WTC11 (cell line): ENCODE results near the gene MAP3K3. TPM values are rescaled to one million over a fixed set of nuclear protein-coding genes. Genes with fewer than 3 reads are reported as not detected.

Experiments
- ATAC-seq: fragments of 200-7000 bp; cut with Tn5 transposase; 2 replicates; pipeline ENCODE4 v1.10.0; 2021; ENCODE audit warnings: mild to moderate bottlenecking, moderate library complexity
- CTCF ChIA-PET: fragments of 300-600 bp; sonication (Branson Sonifier 250); formaldehyde crosslinking; loops from one replicate; lab custom pipeline; 2021; ENCODE audit warnings: antibody characterized with exemption; lab: Charles Lee
- POLR2A ChIA-PET: fragments of 350-600 bp; sonication (Branson Sonifier 250); formaldehyde crosslinking; loops from one replicate; lab custom pipeline; 2021; ENCODE audit warnings: antibody characterized with exemption; lab: Charles Lee
- DNase-seq: peaks from one replicate; pipeline ENCODE4 v3.0.0; 2021; ENCODE audit warnings: low spot score
- H3K27ac Mint-ChIP-seq: 2 replicates; pipeline ENCODE4 v1.8.0; 2021; ENCODE audit warnings: mixed read lengths
- H3K27me3 Mint-ChIP-seq: 2 replicates; pipeline ENCODE4 v1.8.0; 2021; ENCODE audit warnings: low read depth, mild to moderate bottlenecking, moderate library complexity, mixed read lengths
- H3K36me3 Mint-ChIP-seq: 2 replicates; pipeline ENCODE4 v1.8.0; 2021; ENCODE audit warnings: mixed read lengths
- H3K4me1 Mint-ChIP-seq: 2 replicates; pipeline ENCODE4 v1.8.0; 2022; ENCODE audit warnings: mixed read lengths
- H3K4me3 Mint-ChIP-seq: 2 replicates; pipeline ENCODE4 v1.8.0; 2021; ENCODE audit warnings: mild to moderate bottlenecking, moderate library complexity, mixed read lengths
- H3K9me3 Mint-ChIP-seq: 2 replicates; pipeline ENCODE4 v1.8.0; 2021; ENCODE audit warnings: mixed read lengths
- ATF1 ChIP-seq: sonication (generic); formaldehyde crosslinking; IDR thresholded peaks from 2 replicates; pipeline ENCODE4 v1.8.1; 2023; ENCODE audit warnings: mild to moderate bottlenecking, moderate library complexity, missing genetic modification reagents
- ATF3 ChIP-seq: sonication (generic); formaldehyde crosslinking; conservative IDR thresholded peaks from 2 replicates; pipeline ENCODE4 v1.8.1; 2022; ENCODE audit warnings: mild to moderate bottlenecking, missing genetic modification reagents
- CREM ChIP-seq: sonication (generic); formaldehyde crosslinking; IDR thresholded peaks from 2 replicates; pipeline ENCODE4 v1.8.1; 2022; ENCODE audit warnings: mild to moderate bottlenecking, missing genetic modification reagents, moderate library complexity
- ERG ChIP-seq: fragments of 250-450 bp; sonication (Bioruptor Pico); IDR thresholded peaks from 2 replicates; pipeline ENCODE4 v1.8.0; 2021; ENCODE audit warnings: mild to moderate bottlenecking
- ETV6 ChIP-seq: sonication (generic); formaldehyde crosslinking; IDR thresholded peaks from 2 replicates; pipeline ENCODE4 v1.8.1; 2022; ENCODE audit warnings: mild to moderate bottlenecking, missing genetic modification reagents
- FOXJ3 ChIP-seq: sonication (generic); formaldehyde crosslinking; IDR thresholded peaks from 2 replicates; pipeline ENCODE4 v1.9.0; 2021; ENCODE audit warnings: missing genetic modification reagents, mild to moderate bottlenecking, borderline replicate concordance
- FOXK1 ChIP-seq: sonication (generic); formaldehyde crosslinking; IDR thresholded peaks from 2 replicates; pipeline ENCODE4 v1.8.0; 2022; ENCODE audit warnings: mild to moderate bottlenecking, moderate library complexity, missing genetic modification reagents
- GABPB1 ChIP-seq: sonication (generic); formaldehyde crosslinking; IDR thresholded peaks from 2 replicates; pipeline ENCODE4 v1.8.1; 2023; ENCODE audit warnings: mild to moderate bottlenecking, missing genetic modification reagents
- HMGA2 ChIP-seq: fragments of 250-450 bp; sonication (Bioruptor Pico); IDR thresholded peaks from 2 replicates; pipeline ENCODE4 v1.4.0; 2021; ENCODE audit warnings: mild to moderate bottlenecking, moderate library complexity
- HMGXB4 ChIP-seq: sonication (generic); formaldehyde crosslinking; IDR thresholded peaks from 2 replicates; pipeline ENCODE4 v1.8.1; 2023; ENCODE audit warnings: mild to moderate bottlenecking, moderate library complexity, missing genetic modification reagents
- KAT7 ChIP-seq: sonication (generic); formaldehyde crosslinking; IDR thresholded peaks from 2 replicates; pipeline ENCODE4 v1.8.1; 2023; ENCODE audit warnings: missing genetic modification reagents, mild to moderate bottlenecking, borderline replicate concordance
- MYBL2 ChIP-seq: sonication (generic); formaldehyde crosslinking; IDR thresholded peaks from 2 replicates; pipeline ENCODE4 v1.8.1; 2023; ENCODE audit warnings: mild to moderate bottlenecking, moderate library complexity, missing genetic modification reagents
- NFYB ChIP-seq: sonication (generic); formaldehyde crosslinking; conservative IDR thresholded peaks from 2 replicates; pipeline ENCODE4 v1.8.0; 2022; ENCODE audit warnings: low read depth, missing genetic modification reagents
- NR1H2 ChIP-seq: sonication (generic); formaldehyde crosslinking; IDR thresholded peaks from 2 replicates; pipeline ENCODE4 v1.9.0; 2021; ENCODE audit warnings: mild to moderate bottlenecking, moderate library complexity, missing genetic modification reagents
- NR3C1 ChIP-seq: sonication (generic); formaldehyde crosslinking; conservative IDR thresholded peaks from 2 replicates; pipeline ENCODE4 v1.8.1; 2023; ENCODE audit warnings: low read depth, mild to moderate bottlenecking, missing genetic modification reagents
- PREB ChIP-seq: sonication (generic); formaldehyde crosslinking; IDR thresholded peaks from 2 replicates; pipeline ENCODE4 v1.8.1; 2022; ENCODE audit warnings: mild to moderate bottlenecking, missing genetic modification reagents, moderate library complexity, borderline replicate concordance
- SMAD4 ChIP-seq: sonication (generic); formaldehyde crosslinking; IDR thresholded peaks from 2 replicates; pipeline ENCODE4 v1.8.0; 2022; ENCODE audit warnings: mild to moderate bottlenecking, missing genetic modification reagents
- TCF7 ChIP-seq: sonication (generic); formaldehyde crosslinking; IDR thresholded peaks from 2 replicates; pipeline ENCODE4 v1.8.0; 2022; ENCODE audit warnings: mild to moderate bottlenecking, low read depth, missing genetic modification reagents, moderate library complexity
- TEAD4 ChIP-seq: sonication (generic); formaldehyde crosslinking; IDR thresholded peaks from 2 replicates; pipeline ENCODE4 v1.8.0; 2022; ENCODE audit warnings: mild to moderate bottlenecking, missing genetic modification reagents
- ZMAT4 ChIP-seq: fragments of 250-450 bp; sonication (Bioruptor Pico); IDR thresholded peaks from 2 replicates; pipeline ENCODE4 v1.9.0; 2021; ENCODE audit warnings: mild to moderate bottlenecking
- ZNF121 ChIP-seq: sonication (generic); formaldehyde crosslinking; IDR thresholded peaks from 2 replicates; pipeline ENCODE4 v1.8.0; 2023; ENCODE audit warnings: missing genetic modification reagents
- ZNF219 ChIP-seq: sonication (generic); formaldehyde crosslinking; IDR thresholded peaks from 2 replicates; pipeline ENCODE4 v1.8.0; 2023; ENCODE audit warnings: missing genetic modification reagents, mild to moderate bottlenecking, borderline replicate concordance
- ZNF317 ChIP-seq: sonication (generic); formaldehyde crosslinking; IDR thresholded peaks from 2 replicates; pipeline ENCODE4 v1.8.1; 2023; ENCODE audit warnings: low read depth, mild to moderate bottlenecking, moderate library complexity, missing genetic modification reagents, borderline replicate concordance
- total RNA-seq: library from RNA; stranded (reverse); gene quantifications from 3 replicates; pipeline ENCODE4 v1.2.3, GENCODE V29; 2021

MAP3K3 gene
- total RNA-seq, 1 experiment from 2014 or later, result 25.7 TPM

GRCh38 chr17:63652106-63652505 is 29.9 kb downstream of the MAP3K3 start:
- TF ChIP-seq ZMAT4 (no peak), ATF1 (CRISPR knock-in tag) (no peak), GABPB1 (CRISPR knock-in tag) (no peak), SMAD4 (CRISPR knock-in tag) (no peak), TCF7 (CRISPR knock-in tag) (no peak), HMGA2 (CRISPR knock-in tag) (no peak), ZNF121 (CRISPR knock-in tag) (no peak), ZNF317 (no peak), ERG (CRISPR knock-in tag) (no peak), ETV6 (CRISPR knock-in tag) (no peak), NR3C1 (CRISPR knock-in tag) (no peak), PREB (CRISPR knock-in tag) (no peak), FOXK1 (no peak), CREM (CRISPR knock-in tag) (no peak), NFYB (CRISPR knock-in tag) (no peak)
- H3K4me3 Mint-ChIP-seq, result no peak overlapping the region
- CTCF ChIA-PET, result no interaction called here
- no peak for DNase-seq
- POLR2A ChIA-PET, result no interaction called here
- no peaks in the 10 kb centered on the region for H3K27me3 Mint-ChIP-seq
- H3K36me3 Mint-ChIP-seq, result peaks cover 12% of the 10 kb centered on the region; the same call in 1 of the 2 replicates
- H3K27ac Mint-ChIP-seq, result no peak overlapping the region
- ATAC-seq, result no peak
- H3K9me3 Mint-ChIP-seq, result no peaks in the 10 kb centered on the region
- H3K4me1 Mint-ChIP-seq, result peaks cover 16% of the 10 kb centered on the region

- TF ChIP-seq MYBL2 (CRISPR knock-in tag) (no peak), NR1H2 (no peak), TEAD4 (CRISPR knock-in tag) (no peak), FOXJ3 (CRISPR knock-in tag) (no peak), ATF3 (CRISPR knock-in tag) (no peak), ZNF219 (CRISPR knock-in tag) (no peak), KAT7 (no peak), HMGXB4 (CRISPR knock-in tag) (no peak)
- TF ChIP-seq, all 79 proteins: peak for 0
- H3K9me3 Mint-ChIP-seq, result no peaks in the 10 kb centered on the region
- POLR2A ChIA-PET, result no interaction called here
- CTCF ChIA-PET, result no interaction called here
- no peak overlapping the region for H3K4me3 Mint-ChIP-seq
- ATAC-seq, result no peak
- H3K27ac Mint-ChIP-seq, result peak overlapping the region; percentile 50; the same call in 1 of the 2 replicates
- H3K36me3 Mint-ChIP-seq, result peaks cover 16% of the 10 kb centered on the region
- peaks cover 7% of the 10 kb centered on the region for H3K4me1 Mint-ChIP-seq
- H3K27me3 Mint-ChIP-seq, result no peaks in the 10 kb centered on the region
- no peak for DNase-seq
Observed at GRCh38 chr17:63653050-63653449, 30.8 kb downstream of the MAP3K3 start.
